Activated CD4-positive, alpha-beta T cell treated with anti-CD3 and anti-CD28 coated beads, Interleukin-2, amount 50 U/mL, for 16 hours (primary cell): ENCODE results near the gene WDFY4.

Experiments used
- DNase-seq: peaks from one replicate; pipeline ENCODE4 v3.0.0-alpha.2; 2020

Gene WDFY4

GRCh38 chr10:48796713-48797245 lies 112.1 kb downstream of the WDFY4 start:
- DNase-seq: no peak

- no peak for DNase-seq
Observed at GRCh38 chr10:48797830-48798229, 113.2 kb downstream of the WDFY4 start.

GRCh38 chr10:48798481-48799254 lies 114.0 kb downstream of the WDFY4 start:
- no peak for DNase-seq

- DNase-seq: no peak
Observed at GRCh38 chr10:48799341-48800006, 114.8 kb downstream of the WDFY4 start.

GRCh38 chr10:48800007-48800675 lies 115.5 kb downstream of the WDFY4 start:
- peak; percentile 51 for DNase-seq

GRCh38 chr10:48801001-48801421 lies 116.3 kb downstream of the WDFY4 start:
- DNase-seq: no peak

GRCh38 chr10:48802611-48803071 lies 118.0 kb downstream of the WDFY4 start:
- peak; percentile 36 for DNase-seq

GRCh38 chr10:48803801-48804584 lies 119.3 kb downstream of the WDFY4 start:
- DNase-seq: no peak

- no peak for DNase-seq
Observed at GRCh38 chr10:48804740-48805182, 120.1 kb downstream of the WDFY4 start.

GRCh38 chr10:48805411-48805810 lies 120.7 kb downstream of the WDFY4 start:
- no peak for DNase-seq

- DNase-seq: no peak
Observed at GRCh38 chr10:48805848-48806247, 121.2 kb downstream of the WDFY4 start.

- DNase-seq: no peak
Observed at GRCh38 chr10:48806342-48806741, 121.7 kb downstream of the WDFY4 start.

- DNase-seq: no peak
Observed at GRCh38 chr10:48807791-48808470, 123.3 kb downstream of the WDFY4 start.

- DNase-seq: no peak
Observed at GRCh38 chr10:48809261-48809660, 124.6 kb downstream of the WDFY4 start.

- DNase-seq: no peak
Observed at GRCh38 chr10:48811461-48811860, 126.8 kb downstream of the WDFY4 start.

- no peak for DNase-seq
Observed at GRCh38 chr10:48811917-48812316, 127.2 kb downstream of the WDFY4 start.

- DNase-seq: no peak
Observed at GRCh38 chr10:48813291-48813690, 128.6 kb downstream of the WDFY4 start.

- no peak for DNase-seq
Observed at GRCh38 chr10:48813825-48814224, 129.2 kb downstream of the WDFY4 start.

GRCh38 chr10:48814933-48815332 lies 130.3 kb downstream of the WDFY4 start:
- DNase-seq: no peak

GRCh38 chr10:48817141-48817540 lies 132.5 kb downstream of the WDFY4 start:
- no peak for DNase-seq

- no peak for DNase-seq
Observed at GRCh38 chr10:48818081-48818480, 133.4 kb downstream of the WDFY4 start.
